Ecto neural progenitor cell (in vitro differentiated cells): Measurements from ENCODE around the gene MARK4.
"Not testable (repeated sequence)": the region's sequence is repeated elsewhere in the genome, so short reads cannot be mapped to it uniquely, and the experiment has no call there.

ENCODE experiments used
- DNase-seq: peaks from one replicate; pipeline ENCODE4 v3.0.0-alpha.2; 2018; ENCODE audit warnings: low spot score

MARK4 gene

GRCh38 chr19:45243144-45243732 lies 7.8 kb upstream of the MARK4 start:
- DNase-seq, result no peak

- no peak for DNase-seq
These were observed 6.8 kb upstream of the MARK4 start for GRCh38 chr19:45244133-45244794.

GRCh38 chr19:45245334-45245787 lies 5.7 kb upstream of the MARK4 start, which contains the start of gene EXOC3L2:
TSS of gene EXOC3L2 (minus strand) at chr19:45245407. CDS start at chr19:45239045, 6,362 bp downstream.
- no peak for DNase-seq

- DNase-seq, result no peak
These were observed 5.2 kb upstream of the MARK4 start for GRCh38 chr19:45245826-45246225.

GRCh38 chr19:45247136-45247535 lies 3.9 kb upstream of the MARK4 start:
- DNase-seq, result no peak

GRCh38 chr19:45249261-45250033 lies 1.6 kb upstream of the MARK4 start:
- no peak for DNase-seq

- DNase-seq, result no peak
These were observed 747 bp upstream of the MARK4 start for GRCh38 chr19:45250216-45250831.

GRCh38 chr19:45251452-45252354 lies 632 bp downstream of the MARK4 start:
- peak; percentile 67 for DNase-seq

- DNase-seq, result no peak
These were observed 2.4 kb downstream of the MARK4 start for GRCh38 chr19:45253396-45254027.

- no peak for DNase-seq
These were observed 3.0 kb downstream of the MARK4 start for GRCh38 chr19:45254044-45254531.

- DNase-seq, result no peak
These were observed 4.6 kb downstream of the MARK4 start for GRCh38 chr19:45255611-45256157.

- no peak for DNase-seq
These were observed 5.8 kb downstream of the MARK4 start for GRCh38 chr19:45256836-45257235.

GRCh38 chr19:45258862-45259261 lies 7.8 kb downstream of the MARK4 start:
- no peak for DNase-seq

GRCh38 chr19:45262570-45262969 lies 11.5 kb downstream of the MARK4 start:
- no peak for DNase-seq

- DNase-seq, result no peak
These were observed 11.9 kb downstream of the MARK4 start for GRCh38 chr19:45263013-45263412.

- no peak for DNase-seq
These were observed 13.8 kb downstream of the MARK4 start for GRCh38 chr19:45264781-45265317.

GRCh38 chr19:45265375-45265774 lies 14.3 kb downstream of the MARK4 start:
- no peak for DNase-seq

GRCh38 chr19:45267296-45267695 lies 16.2 kb downstream of the MARK4 start:
- no peak for DNase-seq

GRCh38 chr19:45269939-45270338 lies 18.9 kb downstream of the MARK4 start:
- DNase-seq, result not testable (repeated sequence)

GRCh38 chr19:45271098-45271734 lies 20.1 kb downstream of the MARK4 start:
- no peak for DNase-seq
